ENCODE data around the gene SLC7A14. TPM values are rescaled to one million over a fixed set of nuclear protein-coding genes. Genes with fewer than 3 reads are reported as not detected.

Gene SLC7A14
- total and polyA plus RNA-seq, 2 donors (not counting 1 experiment from before 2014, with no cell fraction given) = not detected

DNA sequence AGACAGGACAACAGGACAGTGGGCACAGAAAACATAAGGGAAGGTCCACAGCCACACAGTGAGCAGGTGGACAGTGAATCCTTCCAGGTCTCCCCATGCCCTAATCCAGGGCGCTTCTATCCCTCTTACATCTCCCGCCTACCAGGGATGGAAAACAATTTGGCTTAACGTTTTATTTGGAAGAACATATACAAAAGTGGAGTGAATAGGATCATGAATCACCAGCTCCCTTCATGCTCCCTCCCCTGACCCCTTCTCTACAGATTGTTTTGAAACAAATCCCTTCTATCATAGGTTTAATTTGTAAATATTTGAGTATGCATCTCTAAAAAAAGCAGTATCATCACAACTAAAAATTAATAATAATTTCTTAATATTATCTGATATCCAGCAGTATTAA, 114.7 kb downstream of the SLC7A14 start:
- no peaks in the 10 kb centered on the region for H3K4me1 Mint-ChIP-seq
- Histone ChIP-seq H4K20me1 (ENCODE audit: control insufficient read depth, insufficient read depth, low read length, poor library complexity, severe bottlenecking) (no peaks in the 10 kb centered on the region), H2AFZ (ENCODE audit: insufficient read depth, low read depth, low read length, poor library complexity, severe bottlenecking) (no peak overlapping the region), H3K4me3 (ENCODE audit: control extremely low read depth in 1 of 5, extremely low read depth in 1 of 5, insufficient read depth in 1 of 5, low read depth in 2 of 5, low read length in 4 of 5) (no peak overlapping the region), H3K9me3 (ENCODE audit: control extremely low read depth in 1 of 3, control insufficient read depth in 2 of 3, insufficient read depth in 1 of 3, low read length in 2 of 3) (no peaks in the 10 kb centered on the region), H3K4me2 (replicated peaks; ENCODE audit: low read depth, low read length, poor library complexity, severe bottlenecking) (no peak overlapping the region), H3K27me3 (replicated peaks in 1 of 4; ENCODE audit: control extremely low read depth in 1 of 4, control insufficient read depth in 3 of 4, insufficient read depth in 4 of 4, low read length in 3 of 4) (peaks cover 0 to 13% (median 2%) of the 10 kb centered on the region in 4 experiments), H3K79me2 (ENCODE audit: control insufficient read depth, insufficient read depth, low read length) (no peaks in the 10 kb centered on the region), H3K27ac (ENCODE audit: low read length in 2 of 2) (no peak overlapping the region), H3K4me1 (ENCODE audit: control insufficient read depth in 2 of 2, insufficient read depth in 2 of 2, low read length in 2 of 2) (no peaks in the 10 kb centered on the region), H3K36me3 (replicated peaks in 1 of 2; ENCODE audit: control extremely low read depth in 1 of 2, control insufficient read depth in 1 of 2, extremely low read depth in 1 of 2, insufficient read depth in 2 of 2, low read length in 1 of 2) (no peaks in the 10 kb centered on the region), H3K9ac (ENCODE audit: low read length) (no peak overlapping the region)
- H3K27ac Mint-ChIP-seq = no peak overlapping the region
- no peak for DNase-seq
- H3K9me3 Mint-ChIP-seq (ENCODE audit: insufficient read depth) = no peaks in the 10 kb centered on the region
- TF ChIP-seq, protein P1, sequence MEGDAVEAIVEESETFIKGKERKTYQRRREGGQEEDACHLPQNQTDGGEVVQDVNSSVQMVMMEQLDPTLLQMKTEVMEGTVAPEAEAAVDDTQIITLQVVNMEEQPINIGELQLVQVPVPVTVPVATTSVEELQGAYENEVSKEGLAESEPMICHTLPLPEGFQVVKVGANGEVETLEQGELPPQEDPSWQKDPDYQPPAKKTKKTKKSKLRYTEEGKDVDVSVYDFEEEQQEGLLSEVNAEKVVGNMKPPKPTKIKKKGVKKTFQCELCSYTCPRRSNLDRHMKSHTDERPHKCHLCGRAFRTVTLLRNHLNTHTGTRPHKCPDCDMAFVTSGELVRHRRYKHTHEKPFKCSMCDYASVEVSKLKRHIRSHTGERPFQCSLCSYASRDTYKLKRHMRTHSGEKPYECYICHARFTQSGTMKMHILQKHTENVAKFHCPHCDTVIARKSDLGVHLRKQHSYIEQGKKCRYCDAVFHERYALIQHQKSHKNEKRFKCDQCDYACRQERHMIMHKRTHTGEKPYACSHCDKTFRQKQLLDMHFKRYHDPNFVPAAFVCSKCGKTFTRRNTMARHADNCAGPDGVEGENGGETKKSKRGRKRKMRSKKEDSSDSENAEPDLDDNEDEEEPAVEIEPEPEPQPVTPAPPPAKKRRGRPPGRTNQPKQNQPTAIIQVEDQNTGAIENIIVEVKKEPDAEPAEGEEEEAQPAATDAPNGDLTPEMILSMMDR (IDR thresholded peaks at IDR 0.05) = no peak
- peaks cover 58% of the 10 kb centered on the region for H3K27me3 Mint-ChIP-seq
- intact Hi-C loops (cut with micrococcal nuclease) = no loop called here
- CTCF ChIA-PET = no interaction called here
- H3K4me3 Mint-ChIP-seq = no peak overlapping the region
- no peak for ATAC-seq (ENCODE audit: low read depth)
- no CpG with 5 or more reads among the region's 3 CpGs for WGBS (ENCODE audit: insufficient coverage)
- POLR2A ChIA-PET = no interaction called here

DNA sequence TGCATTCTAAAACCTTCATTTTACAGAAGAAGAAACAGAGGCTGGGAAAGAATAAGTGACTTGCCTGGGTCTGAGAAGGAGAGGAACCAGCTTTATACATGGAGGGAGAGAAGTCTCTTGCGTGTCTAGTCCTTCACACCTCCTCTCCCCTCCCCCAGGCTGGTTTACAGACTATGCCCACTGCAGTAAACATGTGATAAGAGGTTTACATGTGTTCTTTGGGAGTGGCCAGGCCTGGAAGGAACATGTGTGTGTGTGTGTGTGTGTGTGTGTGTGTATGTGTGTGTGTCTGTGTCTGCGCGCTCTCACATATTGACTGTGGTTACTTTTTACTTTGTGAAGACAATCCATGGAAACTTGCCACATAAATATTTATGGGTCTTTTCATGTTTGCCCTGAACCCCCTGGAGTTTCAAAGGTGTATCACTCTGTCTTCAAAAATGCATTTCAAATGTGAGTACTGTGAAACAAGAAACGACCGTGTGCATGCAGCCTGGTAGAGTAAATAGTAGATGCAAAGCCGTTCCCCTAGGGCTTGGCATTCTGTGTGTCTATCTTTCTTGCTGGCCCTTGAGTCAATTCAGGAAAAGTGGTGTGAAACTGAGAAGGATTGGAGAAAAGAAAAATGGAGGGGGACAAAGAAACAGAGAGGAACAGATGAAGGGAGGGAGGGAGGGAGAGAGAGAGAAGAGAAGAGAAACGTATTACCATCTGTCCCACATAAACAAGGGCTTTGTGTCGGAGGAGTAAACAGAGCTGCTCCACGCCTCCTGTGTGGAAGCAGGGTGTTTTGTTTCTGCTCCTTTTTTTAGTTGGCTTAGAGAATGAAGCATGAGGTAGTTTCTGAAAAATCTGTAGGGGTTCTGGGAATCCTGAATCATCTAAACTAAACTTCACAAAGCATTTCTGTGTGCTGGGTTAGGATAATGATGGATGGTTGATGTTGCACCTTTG, 115.5 kb downstream of the SLC7A14 start:
- DNase-seq (no peak), ATAC-seq (ENCODE audit: low read depth) (no peak)
- no peaks in the 10 kb centered on the region for H3K4me1 Mint-ChIP-seq
- no peaks in the 10 kb centered on the region for H3K9me3 Mint-ChIP-seq (ENCODE audit: insufficient read depth)
- no peak overlapping the region for H2AFZ ChIP-seq (ENCODE audit: insufficient read depth, low read depth, low read length, poor library complexity, severe bottlenecking)
- intact Hi-C loops (cut with micrococcal nuclease) = no loop called here
- TF ChIP-seq, protein P1 (IDR thresholded peaks at IDR 0.05) = no peak
- no peak for TF ChIP-seq EZH2 (IDR thresholded peaks at IDR 0.05; ENCODE audit: borderline replicate concordance, insufficient read depth, low read depth, low read length, poor library complexity, severe bottlenecking)
- ChIA-PET CTCF (no interaction called here), POLR2A (no interaction called here)
- H3K4me2 ChIP-seq (replicated peaks; ENCODE audit: low read depth, low read length, poor library complexity, severe bottlenecking) = no peak overlapping the region
- no peaks in the 10 kb centered on the region for H3K9me3 ChIP-seq (ENCODE audit: control extremely low read depth in 1 of 3, control insufficient read depth in 2 of 3, insufficient read depth in 1 of 3, low read length in 2 of 3)
- peaks cover 56% of the 10 kb centered on the region for H3K27me3 Mint-ChIP-seq
- no peak overlapping the region for H3K27ac Mint-ChIP-seq
- no peak overlapping the region for H3K4me3 ChIP-seq (ENCODE audit: control extremely low read depth in 1 of 5, extremely low read depth in 1 of 5, insufficient read depth in 1 of 5, low read depth in 2 of 5, low read length in 4 of 5)
- H3K36me3 ChIP-seq (replicated peaks in 1 of 2; ENCODE audit: control extremely low read depth in 1 of 2, control insufficient read depth in 1 of 2, extremely low read depth in 1 of 2, insufficient read depth in 2 of 2, low read length in 1 of 2) = no peaks in the 10 kb centered on the region
- H3K9ac ChIP-seq (ENCODE audit: low read length) = no peak overlapping the region
- no peak overlapping the region for H3K27ac ChIP-seq (ENCODE audit: low read length in 2 of 2)
- peaks cover 0 to 11% (median 3%) of the 10 kb centered on the region in 4 experiments for H3K27me3 ChIP-seq (replicated peaks in 1 of 4; ENCODE audit: control extremely low read depth in 1 of 4, control insufficient read depth in 3 of 4, insufficient read depth in 4 of 4, low read length in 3 of 4)
- no peak overlapping the region for H3K4me3 Mint-ChIP-seq
- H4K20me1 ChIP-seq (ENCODE audit: control insufficient read depth, insufficient read depth, low read length, poor library complexity, severe bottlenecking) = no peaks in the 10 kb centered on the region
- no peaks in the 10 kb centered on the region for H3K4me1 ChIP-seq (ENCODE audit: control insufficient read depth in 2 of 2, insufficient read depth in 2 of 2, low read length in 2 of 2)
- no peaks in the 10 kb centered on the region for H3K79me2 ChIP-seq (ENCODE audit: control insufficient read depth, insufficient read depth, low read length)
- WGBS (ENCODE audit: insufficient coverage) = 67% methylated on average over 3 of the region's 9 CpGs
